HuH-7 (cell line): Measurements from ENCODE around the gene MINDY4.
"Not testable (repeated sequence)": the region's sequence is repeated elsewhere in the genome, so short reads cannot be mapped to it uniquely, and the experiment has no call there.

Source experiments
- DNase-seq: peaks from one replicate; pipeline ENCODE4 v3.0.0; 2011; ENCODE audit warnings: low spot score

The MINDY4 gene

DNA sequence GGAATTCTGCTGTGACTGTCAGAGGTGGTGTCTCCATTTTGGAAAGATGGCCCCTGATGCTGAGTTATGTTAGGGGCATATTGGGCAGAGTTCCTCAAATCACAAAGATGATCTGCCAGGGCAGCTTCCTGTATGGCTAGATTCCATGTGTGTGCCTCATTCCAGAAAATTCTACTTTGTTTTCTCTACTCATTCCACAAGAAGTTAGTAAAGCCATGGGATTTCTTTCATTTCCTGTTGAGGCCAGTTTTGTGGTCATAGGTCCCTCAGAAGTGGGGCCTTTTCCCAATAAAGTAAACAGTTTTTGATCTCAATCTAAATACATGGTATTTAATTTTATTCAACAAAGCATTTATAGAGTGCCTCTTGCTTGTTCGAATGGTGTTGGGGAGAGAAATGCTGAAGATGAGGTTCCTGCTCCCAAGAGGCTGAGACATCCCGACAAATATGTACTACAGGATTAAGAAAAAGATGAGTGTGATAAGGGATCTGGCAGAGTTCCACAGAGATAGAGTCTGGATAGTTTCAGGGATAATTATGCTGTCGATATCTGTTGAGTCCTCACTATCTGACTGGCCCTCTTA is 33.0 kb downstream of the MINDY4 start:
- DNase-seq, result no peak

DNA sequence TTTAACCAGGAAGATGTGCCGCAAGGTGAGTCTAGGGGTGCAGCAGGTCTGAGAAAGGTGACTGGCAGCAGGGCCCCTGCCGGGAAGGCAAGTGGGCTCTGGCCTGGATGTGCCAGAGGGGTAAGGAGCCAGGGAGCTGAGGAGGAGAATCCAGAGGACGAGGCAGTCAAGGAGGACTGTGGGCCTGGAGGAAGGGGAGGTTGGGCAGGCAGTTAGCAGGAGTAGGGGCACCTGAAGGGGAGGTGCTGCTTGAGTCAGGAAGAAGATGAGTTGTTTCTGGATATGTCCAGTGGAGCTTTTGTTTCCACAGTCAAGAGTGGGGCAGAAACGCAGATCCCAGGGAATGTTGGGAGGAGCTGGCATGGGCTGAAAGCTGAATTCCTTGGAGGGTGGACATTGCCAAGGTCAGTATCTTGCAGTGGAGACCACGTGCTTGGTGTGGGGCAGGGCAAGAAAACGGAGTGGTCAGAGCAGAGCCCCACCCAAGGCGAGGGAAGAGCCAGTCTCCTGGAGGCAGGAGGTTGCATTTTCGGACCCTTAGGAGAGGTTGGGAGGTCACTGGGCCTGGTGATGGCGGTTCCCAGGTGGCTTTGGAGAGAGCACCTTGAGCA is 34.0 kb downstream of the MINDY4 start:
- no peak for DNase-seq

DNA sequence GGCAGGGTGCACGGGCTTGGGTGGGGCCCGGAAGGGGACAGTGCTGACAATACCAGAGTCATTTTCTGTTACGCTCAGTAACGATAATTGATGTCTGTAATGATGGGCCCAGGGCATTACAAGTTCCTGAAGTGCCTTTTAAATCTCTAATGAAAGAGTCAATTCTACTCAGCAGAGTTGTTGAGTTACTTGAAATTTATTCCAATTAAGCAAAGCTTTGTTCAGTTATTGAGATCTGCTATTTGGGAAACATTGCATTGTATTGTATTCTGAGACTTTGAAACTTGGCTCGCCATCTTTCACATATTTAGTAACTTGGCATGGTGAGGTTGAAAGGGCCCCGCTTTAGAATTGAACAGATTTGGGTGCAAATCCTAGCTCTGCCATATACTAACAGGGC is 34.7 kb downstream of the MINDY4 start:
- DNase-seq, result no peak

DNA sequence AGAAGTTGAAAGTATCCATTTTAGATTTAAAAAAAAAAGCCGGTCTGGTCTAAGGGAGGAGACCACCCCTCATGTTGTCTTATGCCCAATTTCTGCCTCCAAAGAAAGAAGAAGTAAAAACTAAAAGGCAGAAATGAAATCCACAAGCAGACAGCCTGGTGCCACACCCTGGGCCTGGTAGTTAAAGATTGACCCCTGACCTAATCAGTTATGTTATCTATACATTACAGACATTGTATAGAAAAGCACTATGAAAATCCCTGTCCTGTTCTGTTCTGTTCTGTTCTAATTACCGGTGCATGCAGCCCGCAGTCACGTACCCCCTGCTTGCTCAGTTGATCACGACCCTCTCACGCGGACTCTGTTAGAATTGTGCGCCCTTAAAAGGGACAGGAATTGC is 36.3 kb downstream of the MINDY4 start:
- DNase-seq, result not testable (repeated sequence)

DNA sequence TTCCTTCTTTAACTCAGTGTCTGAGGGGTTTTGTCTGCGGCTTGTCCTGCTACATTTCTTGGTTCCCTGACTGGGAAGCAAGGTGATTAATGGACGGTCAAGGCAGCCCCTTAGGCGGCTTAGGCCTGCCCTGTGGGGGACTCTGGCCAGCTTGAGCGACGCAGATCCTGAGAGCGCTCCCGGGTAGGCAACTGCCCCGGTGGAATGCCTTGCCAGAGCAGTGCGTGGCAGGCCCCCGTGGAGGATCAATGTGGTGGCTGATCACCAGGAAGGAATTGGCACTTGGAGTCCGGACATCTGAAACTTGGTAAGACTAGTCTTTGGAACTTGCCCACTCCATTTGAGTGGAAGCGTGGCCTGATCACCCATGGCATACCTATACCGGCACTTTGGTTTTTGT is 36.7 kb downstream of the MINDY4 start:
- DNase-seq, result not testable (repeated sequence)

DNA sequence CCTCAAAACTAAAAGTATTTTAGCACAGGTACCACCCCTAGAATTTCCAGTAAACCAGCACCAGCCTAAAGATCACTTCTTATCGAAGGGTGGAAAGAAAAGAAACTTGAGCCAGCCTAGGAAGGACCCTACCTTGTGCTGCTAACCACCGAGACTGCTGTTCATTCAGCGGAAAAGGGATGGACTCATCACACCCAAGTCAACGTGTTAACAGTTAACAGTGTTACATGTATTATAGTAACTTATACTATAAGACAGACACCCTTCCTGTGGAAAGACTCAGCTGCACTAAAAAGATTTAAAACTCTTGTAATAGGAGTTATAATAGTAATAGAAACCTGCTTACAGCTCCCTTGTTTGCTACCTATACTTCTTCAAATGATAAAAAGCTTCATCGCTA is 39.8 kb downstream of the MINDY4 start:
- no peak for DNase-seq

DNA sequence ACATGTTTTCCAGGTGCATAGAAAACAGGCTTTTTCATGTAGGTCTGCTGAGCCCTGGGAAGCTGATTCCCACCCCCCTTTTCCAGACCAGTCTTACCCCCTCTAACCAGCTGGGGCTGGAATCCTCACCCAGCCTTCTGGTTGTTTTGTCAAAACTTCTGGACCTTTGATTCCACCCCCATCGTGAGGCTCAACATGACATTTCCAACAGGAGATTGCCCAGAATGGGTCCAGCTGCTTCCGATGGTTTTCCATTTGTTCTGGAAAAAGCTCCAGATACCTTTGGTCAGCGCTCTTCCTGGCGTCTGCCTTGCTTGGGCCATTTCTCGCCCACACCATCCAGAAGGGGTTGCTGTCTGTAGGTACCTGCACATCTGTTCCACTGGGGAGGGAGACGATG is 41.5 kb downstream of the MINDY4 start:
- no peak for DNase-seq

DNA sequence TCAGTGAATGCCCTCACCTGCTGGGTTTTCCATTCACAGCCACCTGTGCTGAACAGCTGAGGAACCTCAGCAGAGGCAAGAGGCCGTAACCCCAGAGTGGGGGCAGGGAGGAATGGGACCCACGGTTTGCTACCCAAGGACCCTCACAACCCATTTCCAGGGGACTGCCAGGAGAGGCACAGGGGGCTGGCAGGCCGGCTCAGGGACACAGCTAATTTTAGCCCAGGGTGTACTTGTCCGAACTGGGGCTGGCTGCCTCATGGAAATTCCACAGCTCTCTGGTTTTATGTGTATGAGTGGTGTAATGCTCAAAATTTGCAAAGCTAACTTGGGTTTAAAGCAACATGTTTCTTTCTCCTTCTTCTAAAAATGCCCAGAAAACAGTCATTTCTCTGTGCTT is 42.2 kb downstream of the MINDY4 start:
- no peak for DNase-seq

DNA sequence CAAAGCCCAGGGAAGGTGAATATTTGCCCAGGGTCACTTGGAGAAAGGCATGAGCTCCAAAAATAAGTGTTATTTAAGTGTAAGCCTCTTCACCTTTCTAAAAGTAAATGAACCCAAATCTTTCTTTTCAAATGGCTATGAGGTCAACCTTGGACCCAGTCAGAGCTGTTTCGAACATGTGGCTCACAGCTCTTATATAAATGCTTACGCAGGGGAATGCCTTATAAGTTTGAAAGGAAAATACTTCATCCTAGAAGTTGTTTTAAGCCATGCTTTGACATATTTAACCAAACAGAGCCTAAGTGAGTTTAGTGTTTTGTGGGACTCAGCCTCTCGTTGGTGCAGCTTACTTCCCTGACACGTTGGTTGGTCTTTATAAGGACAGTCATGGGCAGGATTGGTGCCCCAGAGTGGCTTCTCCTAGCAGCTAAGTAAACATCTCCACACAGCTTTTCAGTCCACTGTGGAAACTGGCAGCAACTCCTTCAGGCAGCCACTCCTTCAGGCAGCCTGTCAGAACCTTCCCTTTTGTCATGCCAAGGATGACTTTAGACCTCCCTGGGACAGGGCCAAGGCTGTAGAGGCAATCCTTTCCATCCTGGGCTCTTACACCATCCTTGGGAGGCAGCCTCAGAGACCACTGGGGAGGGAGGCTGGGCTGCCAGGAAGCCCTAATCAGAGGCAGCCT is 43.6 kb downstream of the MINDY4 start:
- no peak for DNase-seq

DNA sequence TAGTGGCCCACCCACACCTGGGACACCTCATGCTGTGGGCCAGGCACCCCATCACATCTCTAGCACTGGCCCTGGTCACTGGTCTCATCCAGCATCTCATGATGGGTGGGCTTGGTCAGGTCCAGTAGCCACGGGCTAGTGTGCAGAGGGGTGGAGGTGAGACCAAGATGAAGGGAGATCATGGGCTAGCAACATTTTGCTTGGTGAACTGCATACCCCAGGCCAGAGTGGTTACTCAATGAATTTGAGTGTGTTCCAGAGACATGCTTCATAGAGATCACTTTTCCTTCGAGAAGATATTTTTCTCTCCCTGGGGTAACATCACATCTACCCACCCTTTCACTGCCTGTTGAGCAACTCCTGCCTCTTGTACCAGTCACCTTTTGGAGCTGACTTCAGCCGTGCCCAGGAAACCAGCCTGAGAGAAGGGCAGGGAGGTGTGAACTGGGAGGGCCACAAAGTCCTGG is 44.2 kb downstream of the MINDY4 start:
- no peak for DNase-seq

DNA sequence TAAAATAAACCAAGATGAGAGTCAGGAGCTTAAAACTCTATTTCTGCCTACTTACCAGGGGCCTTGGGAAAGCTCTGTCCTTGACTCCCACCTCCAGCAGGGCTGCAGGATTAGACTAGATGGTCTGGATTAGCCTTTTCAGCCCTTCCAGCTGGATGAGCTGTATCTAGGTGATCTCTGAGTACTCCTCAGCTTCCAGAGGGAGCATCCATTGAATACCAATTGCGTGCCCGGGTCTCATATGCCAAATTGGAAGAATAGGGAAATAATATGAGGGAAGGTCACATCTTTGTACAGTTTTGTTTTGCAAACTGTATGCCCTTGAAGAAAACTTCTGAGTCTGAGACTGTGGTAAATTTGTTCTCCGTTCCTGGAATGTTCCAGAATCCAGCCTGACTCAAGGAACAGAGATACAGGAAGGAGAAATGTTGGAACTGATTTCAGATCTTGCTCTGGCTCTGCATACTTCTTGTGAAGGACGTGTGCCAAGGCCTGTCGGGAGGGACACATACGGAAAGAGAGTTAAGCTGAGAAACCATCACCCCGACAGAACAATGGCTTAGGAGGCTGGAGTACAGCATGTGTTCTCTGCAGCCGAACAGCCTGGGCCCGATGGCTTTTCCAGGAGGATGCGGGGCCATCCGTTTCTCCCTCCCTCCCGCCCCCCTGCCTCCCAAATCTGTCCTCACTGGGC is 44.9 kb downstream of the MINDY4 start:
- no peak for DNase-seq

DNA sequence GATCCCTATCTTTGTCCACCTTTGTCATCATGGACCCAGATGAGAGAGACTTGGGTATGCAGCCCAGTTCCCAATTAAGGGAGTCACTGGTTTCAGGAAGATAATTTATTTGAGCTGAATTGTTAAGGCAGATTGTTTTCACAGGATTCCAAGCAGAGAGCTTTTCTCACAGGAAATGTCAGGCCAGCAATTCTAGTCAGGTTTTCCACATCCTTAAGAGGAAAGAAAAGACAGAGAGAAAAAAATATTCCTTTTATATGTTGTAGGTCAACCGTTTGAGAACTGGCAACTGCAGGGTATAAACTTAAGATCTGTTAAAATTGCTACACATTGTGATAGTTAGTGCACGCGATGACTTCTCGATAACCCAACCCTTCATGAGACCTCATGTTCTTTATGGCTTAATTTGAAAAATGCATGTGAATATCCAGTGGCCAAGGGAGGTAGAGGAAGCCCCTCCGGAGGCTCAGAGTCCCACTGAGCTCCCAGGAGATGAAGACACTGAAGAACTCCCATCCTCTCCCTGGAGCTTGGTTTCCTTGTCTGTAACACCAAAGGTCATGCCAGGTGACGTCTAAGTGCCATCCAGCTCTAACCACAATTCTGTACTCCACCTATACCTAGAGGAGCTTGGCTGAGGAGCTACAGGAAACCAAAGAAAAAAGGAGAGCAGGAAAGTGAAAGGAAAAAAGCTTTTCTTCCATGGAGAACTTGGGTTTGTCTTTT is 45.6 kb downstream of the MINDY4 start:
- DNase-seq, result no peak

DNA sequence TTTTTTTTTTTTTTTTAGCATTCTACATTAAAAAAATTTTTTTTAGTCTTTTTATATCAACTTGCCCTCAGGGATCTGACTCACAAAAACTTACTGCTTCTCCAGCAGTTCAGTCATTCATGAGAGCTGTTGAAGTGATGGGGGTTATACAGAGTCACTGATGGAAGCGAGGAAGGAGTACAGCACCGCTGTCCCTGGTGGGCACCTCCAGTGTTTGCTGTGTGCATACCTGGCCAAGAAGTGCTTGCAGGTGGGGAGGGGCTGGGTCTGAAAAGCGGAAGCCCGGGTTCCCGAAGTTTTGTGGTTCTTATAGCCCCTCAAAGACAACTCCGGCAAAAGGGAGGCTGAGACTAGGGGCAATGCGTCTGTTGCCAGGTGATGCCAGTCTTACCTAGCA is 46.2 kb downstream of the MINDY4 start:
- DNase-seq, result no peak

DNA sequence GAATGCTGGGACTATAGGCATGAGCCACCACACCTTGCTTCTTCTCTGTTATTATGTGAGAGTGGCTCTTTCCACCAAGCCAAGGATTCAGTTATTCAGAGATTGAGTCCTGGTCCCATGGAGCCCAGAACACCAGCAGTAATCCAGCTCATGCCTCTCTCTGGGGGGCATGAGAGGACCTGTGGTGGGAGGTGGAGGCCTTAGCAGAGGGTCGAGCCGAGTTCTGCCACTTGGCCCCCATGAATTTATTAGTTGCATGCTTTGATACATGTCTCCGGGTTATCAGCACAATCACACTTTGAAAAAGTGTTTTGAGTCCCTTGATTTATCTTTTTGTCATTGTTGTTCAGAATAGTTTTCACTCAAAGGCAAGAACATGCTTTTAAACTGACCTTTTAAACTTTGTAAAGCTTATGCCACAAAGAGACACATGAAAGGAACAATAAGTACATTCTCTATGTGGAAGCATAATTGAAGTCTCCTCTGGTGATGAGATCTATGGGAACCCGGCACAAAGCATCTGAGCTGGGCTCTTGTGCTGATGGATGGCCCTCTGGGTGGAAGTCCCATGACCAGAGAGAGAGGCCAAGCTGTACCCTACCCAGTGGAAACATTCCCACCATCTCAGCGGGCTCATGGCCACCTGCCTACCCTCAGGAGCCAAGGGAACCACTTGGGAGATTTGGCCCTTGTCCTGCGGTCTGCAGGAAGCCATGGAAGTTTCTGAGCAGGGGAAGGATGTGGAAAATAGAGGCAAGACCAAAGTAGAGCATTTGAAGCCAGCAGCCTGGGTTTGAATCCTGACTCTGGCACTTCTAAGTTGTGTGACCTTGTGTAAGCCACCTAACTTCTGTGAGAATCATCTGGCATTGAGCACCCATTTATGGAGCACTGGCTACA is 53.9 kb downstream of the MINDY4 start:
- DNase-seq, result no peak

DNA sequence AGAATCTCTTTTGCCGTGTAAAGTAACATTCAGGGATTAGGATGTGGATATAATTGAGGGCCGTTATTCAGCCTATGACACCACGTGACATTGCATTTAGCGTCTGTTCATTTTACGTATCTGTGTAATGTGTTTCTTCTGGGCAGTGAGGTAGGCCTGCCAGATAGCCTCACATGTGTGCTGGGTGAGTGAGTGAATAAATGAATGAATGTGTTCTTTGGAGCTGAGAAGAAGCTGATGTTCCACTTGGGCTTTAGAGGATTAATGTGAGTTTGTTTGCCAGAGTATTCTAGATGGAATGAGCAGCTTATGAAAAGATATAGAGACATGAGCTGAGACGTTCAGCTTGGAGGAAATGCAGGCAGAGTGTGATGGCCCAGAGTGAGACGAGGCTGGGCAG is 55.0 kb downstream of the MINDY4 start:
- DNase-seq, result no peak

DNA sequence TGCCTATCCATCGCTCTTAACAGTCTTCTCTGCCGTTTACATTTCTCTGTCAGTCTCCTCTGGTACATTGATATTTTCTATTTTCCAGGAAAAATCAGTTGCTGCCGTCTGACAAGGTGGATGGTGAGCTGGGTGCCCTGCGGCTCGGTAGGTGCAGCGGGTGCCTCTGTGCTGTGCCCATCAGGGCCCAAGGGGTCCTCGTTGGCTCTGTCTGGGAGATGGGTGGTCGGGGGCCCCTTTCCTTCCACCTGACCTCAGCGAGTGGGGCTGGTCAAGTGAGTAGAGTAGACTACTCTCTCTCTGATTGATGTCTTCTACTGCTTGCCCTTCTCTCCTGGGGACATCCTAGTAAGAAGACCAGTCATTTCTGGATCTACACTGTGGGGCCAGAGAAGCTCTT is 57.4 kb downstream of the MINDY4 start:
- DNase-seq, result no peak

DNA sequence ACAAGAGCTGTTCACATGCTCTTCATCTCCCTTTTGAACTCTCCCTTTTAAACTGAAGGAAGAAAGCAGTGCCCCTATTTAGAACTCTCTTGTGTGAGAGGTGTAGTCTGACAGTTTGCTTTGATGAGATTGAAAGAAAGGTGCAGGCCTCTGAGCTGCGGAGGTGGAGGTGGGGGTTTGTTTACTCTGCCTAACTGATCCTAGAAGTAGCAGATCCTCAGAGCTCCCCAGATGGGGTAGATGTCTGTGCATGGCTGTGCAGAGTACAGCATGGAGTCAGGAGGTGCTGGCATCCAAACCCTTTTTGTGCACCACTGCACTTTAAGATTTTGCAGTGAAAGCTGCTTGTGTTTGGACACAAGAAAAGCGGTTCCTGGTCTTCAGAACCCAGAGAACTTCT is 58.3 kb downstream of the MINDY4 start:
- DNase-seq, result no peak

DNA sequence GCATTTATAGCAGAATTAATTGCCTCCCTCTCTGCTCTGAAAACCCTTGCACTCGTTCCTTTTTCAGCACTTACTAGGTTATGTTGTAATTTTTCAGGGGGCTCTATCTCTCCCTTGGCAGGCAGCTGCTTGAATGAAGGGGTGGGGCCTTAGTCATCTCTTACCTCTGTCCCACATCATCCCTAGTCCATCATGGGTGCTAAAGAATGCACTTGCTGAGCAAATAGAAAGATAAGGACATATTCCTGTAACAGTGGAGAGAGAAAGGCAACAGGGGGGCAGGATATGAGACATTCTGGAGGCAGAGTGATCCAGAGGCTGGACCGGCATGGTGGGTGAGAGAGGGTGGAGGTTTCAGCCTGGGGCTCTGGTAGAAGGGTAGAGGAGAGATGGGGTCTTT is 60.0 kb downstream of the MINDY4 start:
- no peak for DNase-seq

DNA sequence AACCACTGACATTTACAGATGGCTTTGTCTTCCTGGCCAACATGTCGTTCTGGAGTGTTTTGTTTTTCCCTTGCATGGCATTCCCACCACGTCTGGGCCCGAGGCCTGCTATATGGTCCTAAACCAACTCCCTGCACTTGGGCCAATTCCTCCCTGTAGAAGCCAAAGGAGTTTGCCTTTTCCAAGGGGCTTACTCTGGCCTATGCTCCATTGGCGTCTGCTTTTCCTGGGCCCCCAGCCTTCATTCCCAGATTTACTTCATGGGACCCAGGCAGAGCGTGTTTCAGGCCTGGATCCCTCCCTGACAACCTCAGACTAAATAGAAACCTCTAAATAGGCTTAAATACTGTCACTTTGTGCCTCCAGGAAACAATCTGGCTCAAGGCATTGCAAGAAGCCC is 60.7 kb downstream of the MINDY4 start:
- DNase-seq, result no peak

DNA sequence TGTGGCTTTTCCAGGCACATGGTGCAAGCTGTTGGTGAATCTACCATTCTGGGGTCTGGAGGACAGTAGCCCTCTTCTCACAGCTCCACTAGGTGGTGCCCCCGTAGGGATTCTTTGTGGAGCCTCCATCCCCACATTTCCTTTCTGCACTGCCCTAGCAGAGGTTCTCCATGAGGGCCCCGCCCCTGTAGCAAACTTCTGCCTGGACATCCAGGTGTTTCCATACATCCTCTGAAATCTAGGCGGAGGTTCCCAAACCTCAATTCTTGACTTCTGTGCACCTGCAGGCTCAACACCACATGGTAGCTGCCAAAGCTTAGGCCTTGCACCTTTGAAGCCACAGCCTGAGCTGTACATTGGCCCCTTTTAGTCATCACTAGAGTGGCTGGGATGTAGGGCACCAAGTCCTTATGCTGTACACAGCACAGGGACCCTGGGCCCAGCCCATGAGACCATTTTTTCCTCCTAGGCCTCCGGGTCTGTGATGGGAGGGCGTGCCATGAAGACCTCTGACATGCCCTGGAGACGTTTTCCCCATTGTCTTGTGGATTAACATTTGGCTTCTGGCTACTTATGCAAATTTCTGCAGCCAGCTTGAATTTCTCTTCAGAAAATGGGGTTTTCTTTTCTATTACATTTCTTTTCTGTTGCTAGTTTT is 62.9 kb downstream of the MINDY4 start:
- not testable (repeated sequence) for DNase-seq

DNA sequence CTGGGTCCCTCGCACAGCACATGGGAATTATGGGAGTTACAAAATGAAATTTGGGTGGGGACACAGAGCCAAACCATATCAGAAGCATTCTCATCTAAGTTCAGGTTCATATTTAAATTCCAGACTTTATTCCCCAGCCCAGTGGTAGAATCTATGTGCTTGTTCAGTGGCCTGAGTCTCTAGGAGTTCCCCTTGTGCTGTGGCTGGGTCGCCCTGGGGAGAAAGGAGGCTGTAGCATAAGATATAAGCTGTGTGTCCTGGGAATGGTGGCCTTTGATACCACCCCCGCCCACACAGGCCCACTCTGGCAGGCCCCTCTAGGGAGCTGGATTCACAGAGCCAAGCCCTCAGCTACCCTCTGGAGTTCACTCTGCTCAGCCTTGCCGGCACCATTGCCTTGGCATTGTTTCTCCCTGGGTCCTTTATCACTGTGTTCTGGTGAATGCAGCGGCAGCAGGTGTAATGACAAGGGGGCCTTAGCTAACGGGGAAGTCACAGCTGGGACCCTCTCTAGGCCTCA is 64.2 kb downstream of the MINDY4 start:
- DNase-seq, result no peak
